C4-2B (cell line): ENCODE data around the gene EID2.

Experiments
- ZFX ChIP-seq: fragments of 450-650 bp; IDR thresholded peaks from 2 replicates; pipeline ENCODE4 v1.6.1; 2017
- TF ChIP-seq, protein P1 (sequence below): fragments of 450-650 bp; conservative IDR thresholded peaks from 2 replicates; pipeline ENCODE4 v1.5.1; 2017; ENCODE audit warnings: mild to moderate bottlenecking

- TF ChIP-seq, protein P1, sequence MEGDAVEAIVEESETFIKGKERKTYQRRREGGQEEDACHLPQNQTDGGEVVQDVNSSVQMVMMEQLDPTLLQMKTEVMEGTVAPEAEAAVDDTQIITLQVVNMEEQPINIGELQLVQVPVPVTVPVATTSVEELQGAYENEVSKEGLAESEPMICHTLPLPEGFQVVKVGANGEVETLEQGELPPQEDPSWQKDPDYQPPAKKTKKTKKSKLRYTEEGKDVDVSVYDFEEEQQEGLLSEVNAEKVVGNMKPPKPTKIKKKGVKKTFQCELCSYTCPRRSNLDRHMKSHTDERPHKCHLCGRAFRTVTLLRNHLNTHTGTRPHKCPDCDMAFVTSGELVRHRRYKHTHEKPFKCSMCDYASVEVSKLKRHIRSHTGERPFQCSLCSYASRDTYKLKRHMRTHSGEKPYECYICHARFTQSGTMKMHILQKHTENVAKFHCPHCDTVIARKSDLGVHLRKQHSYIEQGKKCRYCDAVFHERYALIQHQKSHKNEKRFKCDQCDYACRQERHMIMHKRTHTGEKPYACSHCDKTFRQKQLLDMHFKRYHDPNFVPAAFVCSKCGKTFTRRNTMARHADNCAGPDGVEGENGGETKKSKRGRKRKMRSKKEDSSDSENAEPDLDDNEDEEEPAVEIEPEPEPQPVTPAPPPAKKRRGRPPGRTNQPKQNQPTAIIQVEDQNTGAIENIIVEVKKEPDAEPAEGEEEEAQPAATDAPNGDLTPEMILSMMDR, result no peak
- TF ChIP-seq ZFX, result no peak
Measured at GRCh38 chr19:39539165-39539517, 820 bp downstream of the EID2 start.
